Neural crest cell (in vitro differentiated cells): Measurements from ENCODE around the gene SARM1. TPM values are rescaled to one million over a fixed set of nuclear protein-coding genes. Genes with fewer than 3 reads are reported as not detected.

Experiments used
- DNase-seq: peaks from one replicate; pipeline ENCODE4 v3.0.0; 2021; ENCODE audit warnings: low read depth, mixed read lengths, low spot score
- H3K27ac Mint-ChIP-seq: one replicate; pipeline ENCODE4 v1.8.0; 2021; ENCODE audit warnings: mild to moderate bottlenecking, mixed read lengths; ENCODE audit not compliant: unreplicated experiment
- H3K27me3 Mint-ChIP-seq: 2 replicates; pipeline ENCODE4 v1.8.0; 2021; ENCODE audit warnings: low read depth, mild to moderate bottlenecking, mixed read lengths
- H3K36me3 Mint-ChIP-seq: 2 replicates; pipeline ENCODE4 v1.8.0; 2021; ENCODE audit warnings: low read depth, mild to moderate bottlenecking, mixed read lengths
- H3K4me1 Mint-ChIP-seq: 2 replicates; pipeline ENCODE4 v1.8.0; 2021; ENCODE audit warnings: mixed read lengths
- H3K4me3 Mint-ChIP-seq: one replicate; pipeline ENCODE4 v1.8.0; 2021; ENCODE audit warnings: mild to moderate bottlenecking, mixed read lengths
- H3K9me3 Mint-ChIP-seq: 2 replicates; pipeline ENCODE4 v1.8.0; 2021; ENCODE audit warnings: mixed read lengths
- total RNA-seq: library from RNA; stranded (reverse); gene quantifications from 2 replicates; pipeline ENCODE4 v1.2.1, GENCODE V29; 2021
- TF ChIP-seq, protein P1 (sequence below): fragments of 200-600 bp; sonication (generic); conservative IDR thresholded peaks from 2 replicates; pipeline ENCODE4 v1.5.0; 2021; ENCODE audit warnings: antibody characterized with exemption, mild to moderate bottlenecking

SARM1 gene
- total RNA-seq, 1 donor from 2014 or later: 52.5 TPM

- Mint-ChIP-seq H3K36me3 (peaks cover 24% of the 10 kb centered on the region), H3K4me1 (peaks cover 4% of the 10 kb centered on the region), H3K27me3 (no peaks in the 10 kb centered on the region)
These were observed 19.9 kb downstream of the SARM1 start for GRCh38 chr17:28391401-28391800.

DNA sequence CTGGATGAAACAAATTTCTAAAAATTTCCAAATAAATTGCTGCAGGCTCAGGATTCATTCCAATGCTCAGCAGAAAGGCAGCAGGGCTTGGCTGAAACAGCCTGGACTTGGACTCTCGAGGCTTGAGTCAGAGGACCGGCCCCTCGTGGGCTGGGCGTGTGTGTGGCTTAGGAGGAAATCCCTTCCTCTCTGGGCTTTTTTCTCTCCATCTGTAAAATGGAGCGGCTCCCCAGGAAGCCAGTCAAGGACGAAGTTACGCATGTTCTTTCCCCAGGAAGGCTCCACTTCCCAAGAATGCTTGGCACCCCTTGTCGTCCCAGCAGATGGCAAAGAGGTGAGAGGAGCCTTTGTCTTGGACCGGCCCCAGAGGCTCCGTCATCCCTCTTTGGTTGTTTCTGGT, 21.0 kb downstream of the SARM1 start:
- Mint-ChIP-seq H3K27me3 (no peaks in the 10 kb centered on the region), H3K36me3 (peaks cover 23% of the 10 kb centered on the region), H3K27ac (no peak overlapping the region), H3K9me3 (no peaks in the 10 kb centered on the region), H3K4me1 (peaks cover 4% of the 10 kb centered on the region), H3K4me3 (no peak overlapping the region)
- no peak for DNase-seq
- TF ChIP-seq, protein P1, sequence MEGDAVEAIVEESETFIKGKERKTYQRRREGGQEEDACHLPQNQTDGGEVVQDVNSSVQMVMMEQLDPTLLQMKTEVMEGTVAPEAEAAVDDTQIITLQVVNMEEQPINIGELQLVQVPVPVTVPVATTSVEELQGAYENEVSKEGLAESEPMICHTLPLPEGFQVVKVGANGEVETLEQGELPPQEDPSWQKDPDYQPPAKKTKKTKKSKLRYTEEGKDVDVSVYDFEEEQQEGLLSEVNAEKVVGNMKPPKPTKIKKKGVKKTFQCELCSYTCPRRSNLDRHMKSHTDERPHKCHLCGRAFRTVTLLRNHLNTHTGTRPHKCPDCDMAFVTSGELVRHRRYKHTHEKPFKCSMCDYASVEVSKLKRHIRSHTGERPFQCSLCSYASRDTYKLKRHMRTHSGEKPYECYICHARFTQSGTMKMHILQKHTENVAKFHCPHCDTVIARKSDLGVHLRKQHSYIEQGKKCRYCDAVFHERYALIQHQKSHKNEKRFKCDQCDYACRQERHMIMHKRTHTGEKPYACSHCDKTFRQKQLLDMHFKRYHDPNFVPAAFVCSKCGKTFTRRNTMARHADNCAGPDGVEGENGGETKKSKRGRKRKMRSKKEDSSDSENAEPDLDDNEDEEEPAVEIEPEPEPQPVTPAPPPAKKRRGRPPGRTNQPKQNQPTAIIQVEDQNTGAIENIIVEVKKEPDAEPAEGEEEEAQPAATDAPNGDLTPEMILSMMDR: no peak

More at GRCh38 chr17:28391401-28391800, 19.9 kb downstream of the SARM1 start:
- Mint-ChIP-seq H3K9me3 (no peaks in the 10 kb centered on the region), H3K27ac (no peak overlapping the region), H3K4me3 (no peak overlapping the region)
- DNase-seq: no peak
- TF ChIP-seq, protein P1: no peak

DNA sequence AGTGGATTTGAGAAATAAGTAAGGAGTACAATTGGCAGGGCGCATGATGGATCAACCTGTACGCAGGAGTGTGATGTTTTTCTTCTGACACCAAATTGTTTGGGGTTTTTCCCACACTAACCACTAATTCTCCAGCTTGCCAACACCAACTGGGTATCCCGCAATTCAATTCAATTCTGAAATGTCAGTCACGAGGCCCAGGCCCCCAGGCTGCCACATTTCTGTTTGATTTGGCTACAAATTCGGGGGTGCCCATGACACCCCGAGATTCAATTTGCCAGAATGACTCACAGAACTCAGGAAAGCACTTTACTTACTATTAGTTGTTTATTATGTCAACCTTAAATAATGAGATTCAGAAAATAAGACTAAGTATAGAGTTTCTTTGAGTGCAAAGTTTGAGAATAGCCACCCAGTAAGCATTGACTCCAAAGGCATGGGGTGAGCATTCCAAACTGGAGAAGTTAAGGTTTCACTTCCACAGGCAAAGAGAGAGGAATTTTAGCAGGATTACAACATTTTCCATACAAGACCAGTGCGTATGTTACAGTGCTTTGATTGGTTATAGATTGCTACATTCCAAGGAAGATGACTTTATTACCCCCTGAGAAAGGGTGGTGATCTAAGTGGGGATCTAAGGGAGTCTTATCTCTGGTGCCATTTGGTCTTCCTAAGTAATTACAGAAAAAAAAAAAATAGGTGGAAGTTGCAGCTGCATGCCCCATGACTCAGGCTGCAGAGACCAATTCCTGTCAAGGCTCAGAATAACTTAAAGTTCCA, 23.0 kb downstream of the SARM1 start:
- no peaks in the 10 kb centered on the region for H3K27me3 Mint-ChIP-seq
- TF ChIP-seq, protein P1: no peak
- H3K36me3 Mint-ChIP-seq: peaks cover 20% of the 10 kb centered on the region
- H3K4me3 Mint-ChIP-seq: no peak overlapping the region
- H3K4me1 Mint-ChIP-seq: peaks cover 16% of the 10 kb centered on the region
- no peaks in the 10 kb centered on the region for H3K9me3 Mint-ChIP-seq
- DNase-seq: no peak
- no peak overlapping the region for H3K27ac Mint-ChIP-seq

DNA sequence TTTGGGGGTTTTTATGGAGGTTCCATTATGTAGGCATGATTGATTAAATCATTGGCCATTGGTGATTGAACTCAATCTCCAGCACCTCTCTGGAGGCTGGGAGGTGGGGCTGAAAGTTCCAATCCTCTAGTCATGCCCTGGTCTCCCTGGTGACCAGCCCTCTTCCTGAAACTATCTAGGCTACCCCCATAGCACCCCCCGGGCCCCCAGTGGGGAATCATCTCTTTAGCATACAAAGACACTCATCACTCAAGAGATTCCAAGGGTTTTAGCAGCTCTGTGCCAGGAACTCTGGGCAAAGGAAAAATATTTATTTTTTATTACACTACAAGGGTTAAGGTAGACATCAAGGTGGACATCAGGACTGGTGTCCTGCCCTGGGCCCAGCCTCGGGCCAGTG, 23.9 kb downstream of the SARM1 start:
- no peak overlapping the region for H3K4me3 Mint-ChIP-seq
- no peaks in the 10 kb centered on the region for H3K9me3 Mint-ChIP-seq
- H3K27ac Mint-ChIP-seq: no peak overlapping the region
- peaks cover 16% of the 10 kb centered on the region for H3K4me1 Mint-ChIP-seq
- no peaks in the 10 kb centered on the region for H3K27me3 Mint-ChIP-seq
- TF ChIP-seq, protein P1: no peak
- peaks cover 14% of the 10 kb centered on the region for H3K36me3 Mint-ChIP-seq
- DNase-seq: no peak

GRCh38 chr17:28395968-28396367, 24.5 kb downstream of the SARM1 start:
- DNase-seq: no peak
- H3K27me3 Mint-ChIP-seq: no peaks in the 10 kb centered on the region
- H3K9me3 Mint-ChIP-seq: no peaks in the 10 kb centered on the region
- peaks cover 10% of the 10 kb centered on the region for H3K36me3 Mint-ChIP-seq
- H3K4me1 Mint-ChIP-seq: peaks cover 16% of the 10 kb centered on the region
- TF ChIP-seq, protein P1: no peak
- no peak overlapping the region for H3K27ac Mint-ChIP-seq
- H3K4me3 Mint-ChIP-seq: no peak overlapping the region
